ENCODE data around the gene GPATCH8.

DNA sequence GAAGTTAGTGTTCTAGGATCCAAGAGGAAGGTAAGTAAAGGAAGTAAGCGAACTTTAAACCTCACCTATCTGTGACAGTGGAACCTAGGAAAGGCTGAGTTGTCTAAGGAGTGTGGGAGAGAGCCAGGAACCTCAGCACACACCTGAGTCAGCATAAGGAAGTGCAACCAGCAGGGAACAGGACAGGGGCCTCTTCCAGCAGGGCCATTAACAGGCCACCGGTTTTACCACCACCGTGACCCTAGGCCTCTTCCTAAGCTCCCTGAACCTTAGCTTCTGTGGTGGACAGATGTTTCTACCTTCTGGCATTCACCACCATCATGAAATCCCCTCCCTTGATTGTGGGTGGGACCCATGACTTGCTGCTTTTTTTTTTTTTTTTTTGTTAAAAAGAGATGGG is 26.7 kb upstream of the GPATCH8 start:
- TF ChIP-seq, protein P1, sequence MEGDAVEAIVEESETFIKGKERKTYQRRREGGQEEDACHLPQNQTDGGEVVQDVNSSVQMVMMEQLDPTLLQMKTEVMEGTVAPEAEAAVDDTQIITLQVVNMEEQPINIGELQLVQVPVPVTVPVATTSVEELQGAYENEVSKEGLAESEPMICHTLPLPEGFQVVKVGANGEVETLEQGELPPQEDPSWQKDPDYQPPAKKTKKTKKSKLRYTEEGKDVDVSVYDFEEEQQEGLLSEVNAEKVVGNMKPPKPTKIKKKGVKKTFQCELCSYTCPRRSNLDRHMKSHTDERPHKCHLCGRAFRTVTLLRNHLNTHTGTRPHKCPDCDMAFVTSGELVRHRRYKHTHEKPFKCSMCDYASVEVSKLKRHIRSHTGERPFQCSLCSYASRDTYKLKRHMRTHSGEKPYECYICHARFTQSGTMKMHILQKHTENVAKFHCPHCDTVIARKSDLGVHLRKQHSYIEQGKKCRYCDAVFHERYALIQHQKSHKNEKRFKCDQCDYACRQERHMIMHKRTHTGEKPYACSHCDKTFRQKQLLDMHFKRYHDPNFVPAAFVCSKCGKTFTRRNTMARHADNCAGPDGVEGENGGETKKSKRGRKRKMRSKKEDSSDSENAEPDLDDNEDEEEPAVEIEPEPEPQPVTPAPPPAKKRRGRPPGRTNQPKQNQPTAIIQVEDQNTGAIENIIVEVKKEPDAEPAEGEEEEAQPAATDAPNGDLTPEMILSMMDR (conservative IDR thresholded peaks at IDR 0.05; ENCODE audit: low read depth, low read length), result no peak
- TF ChIP-seq EZH2 (IDR thresholded peaks at IDR 0.05; ENCODE audit: borderline replicate concordance, low read depth, low read length, poor library complexity, severe bottlenecking), result no peak
